ENCODE measurements around the gene WDR5. TPM values are rescaled to one million over a fixed set of nuclear protein-coding genes. Genes with fewer than 3 reads are reported as not detected.

WDR5 gene
- polyA plus RNA-seq, 1 of the 3 experiments (the other 2 are of a cell fraction): 36.6 TPM

GRCh38 chr9:134177186-134177585 lies 41.3 kb downstream of the WDR5 start:
- Histone ChIP-seq H3K9me2 (no peaks in the 10 kb centered on the region), H3K79me2 (ENCODE audit: insufficient read depth) (no peaks in the 10 kb centered on the region), H4K20me1 (ENCODE audit: insufficient read depth) (no peaks in the 10 kb centered on the region), H3K9ac (no peak overlapping the region), H3K36me3 (replicated peaks in 1 of 2; ENCODE audit: control insufficient read depth in 1 of 2, insufficient read depth in 2 of 2, low read length in 1 of 2) (no peaks in the 10 kb centered on the region), H3K9me3 (no peaks in the 10 kb centered on the region), H3F3A (replicated peaks; ENCODE audit: insufficient read depth) (no peaks in the 10 kb centered on the region), H3K4me3 (ENCODE audit: low read depth in 2 of 2, low read length in 1 of 2) (no peak overlapping the region), H3K4me1 (ENCODE audit: control insufficient read depth in 1 of 2, insufficient read depth in 2 of 2, low read depth in 1 of 2, low read length in 1 of 2) (peaks cover 0 to 7% of the 10 kb centered on the region in 2 experiments; a peak in 1 of 4 replicates), H2AFZ (ENCODE audit: low read depth) (no peak overlapping the region), H3K4me2 (no peak overlapping the region), H3K27me3 (ENCODE audit: insufficient read depth) (peaks cover 7% of the 10 kb centered on the region; the same call in 1 of the 2 replicates), H3K27ac (ENCODE audit: low read depth in 2 of 2, low read length in 1 of 2) (no peak overlapping the region)
- ChIA-PET POLR2A (no interaction called here), CTCF (interaction anchor here (1.1 to 1.7 kb wide), 2 partner anchors 179 to 191 kb away, joined by 3 to 5 read pairs; no protein-coding TSS in a partner anchor)
- 36% methylated on average over 17 of the region's 17 CpGs for WGBS (ENCODE audit: low lambda C conversion rate)
- no peak for TF ChIP-seq GATA2 (CRISPR knock-in tag; IDR thresholded peaks at IDR 0.05)
- no peak for TF ChIP-seq RXRA (IDR thresholded peaks at IDR 0.05; ENCODE audit: borderline replicate concordance, low read depth)
- no peak for TF ChIP-seq EP300 (IDR thresholded peaks at IDR 0.05; ENCODE audit: borderline replicate concordance in 1 of 2, low read depth in 1 of 2, low read length in 1 of 2)
- TF ChIP-seq USF1 (IDR thresholded peaks at IDR 0.05; ENCODE audit: borderline replicate concordance, low read depth): no peak
- no peak for TF ChIP-seq FOSL2 (IDR thresholded peaks at IDR 0.05; ENCODE audit: borderline replicate concordance, low read depth)
- TF ChIP-seq ELF1 (IDR thresholded peaks at IDR 0.05): no peak
- TF ChIP-seq EZH2phosphoT487 (IDR thresholded peaks at IDR 0.05; ENCODE audit: borderline replicate concordance, low read depth): no peak
- peak; percentile 8 for DNase-seq

GRCh38 chr9:134177624-134178393 lies 41.9 kb downstream of the WDR5 start:
- ChIA-PET POLR2A (no interaction called here), CTCF (interaction anchor here (1.4 to 2.8 kb wide), 2 partner anchors 7 to 272 kb away, joined by 3 to 21 read pairs; no protein-coding TSS in a partner anchor)
- H3K36me3 ChIP-seq (replicated peaks in 1 of 2; ENCODE audit: control insufficient read depth in 1 of 2, insufficient read depth in 2 of 2, low read length in 1 of 2): no peaks in the 10 kb centered on the region
- H3K4me1 ChIP-seq (ENCODE audit: control insufficient read depth in 1 of 2, insufficient read depth in 2 of 2, low read depth in 1 of 2, low read length in 1 of 2): peaks cover 0 to 7% of the 10 kb centered on the region in 2 experiments; a peak in 1 of 4 replicates
- no peaks in the 10 kb centered on the region for H3K9me2 ChIP-seq
- H3K27ac ChIP-seq (ENCODE audit: low read depth in 2 of 2, low read length in 1 of 2): no peak overlapping the region
- H3K4me2 ChIP-seq: no peak overlapping the region
- no peak overlapping the region for H2AFZ ChIP-seq (ENCODE audit: low read depth)
- no peak overlapping the region for H3K4me3 ChIP-seq (ENCODE audit: low read depth in 2 of 2, low read length in 1 of 2)
- H3K9me3 ChIP-seq: no peaks in the 10 kb centered on the region
- H3K27me3 ChIP-seq (ENCODE audit: insufficient read depth): peaks cover 7% of the 10 kb centered on the region; the same call in 1 of the 2 replicates
- no peak overlapping the region for H3K9ac ChIP-seq
- DNase-seq: peak; percentile 32
- H4K20me1 ChIP-seq (ENCODE audit: insufficient read depth): no peaks in the 10 kb centered on the region
- no peaks in the 10 kb centered on the region for H3K79me2 ChIP-seq (ENCODE audit: insufficient read depth)
- H3F3A ChIP-seq (replicated peaks; ENCODE audit: insufficient read depth): no peaks in the 10 kb centered on the region
- no peak for TF ChIP-seq YY1 (IDR thresholded peaks at IDR 0.05; ENCODE audit: low read depth)
- WGBS (ENCODE audit: low lambda C conversion rate): 82% methylated on average over 20 of the region's 28 CpGs

- 71% methylated on average over 7 of the region's 9 CpGs for WGBS (ENCODE audit: low lambda C conversion rate)
- H3K79me2 ChIP-seq (ENCODE audit: insufficient read depth): no peaks in the 10 kb centered on the region
- H2AFZ ChIP-seq (ENCODE audit: low read depth): no peak overlapping the region
- no peak overlapping the region for H3K4me3 ChIP-seq (ENCODE audit: low read depth in 2 of 2, low read length in 1 of 2)
- no peak overlapping the region for H3K27ac ChIP-seq (ENCODE audit: low read depth in 2 of 2, low read length in 1 of 2)
- H3F3A ChIP-seq (replicated peaks; ENCODE audit: insufficient read depth): no peaks in the 10 kb centered on the region
- H3K9me2 ChIP-seq: no peaks in the 10 kb centered on the region
- ChIA-PET POLR2A (no interaction called here), CTCF (interaction anchor here (1.4 to 2.8 kb wide), 3 partner anchors 8 to 271 kb away, joined by 3 to 21 read pairs (median 21); no protein-coding TSS in a partner anchor)
- peaks cover 7% of the 10 kb centered on the region; the same call in 1 of the 2 replicates for H3K27me3 ChIP-seq (ENCODE audit: insufficient read depth)
- no peaks in the 10 kb centered on the region for H3K36me3 ChIP-seq (replicated peaks in 1 of 2; ENCODE audit: control insufficient read depth in 1 of 2, insufficient read depth in 2 of 2, low read length in 1 of 2)
- H3K4me1 ChIP-seq (ENCODE audit: control insufficient read depth in 1 of 2, insufficient read depth in 2 of 2, low read depth in 1 of 2, low read length in 1 of 2): peaks cover 0 to 7% of the 10 kb centered on the region in 2 experiments; a peak in 1 of 4 replicates
- no peak overlapping the region for H3K4me2 ChIP-seq
- no peak overlapping the region for H3K9ac ChIP-seq
- H3K9me3 ChIP-seq: no peaks in the 10 kb centered on the region
- no peaks in the 10 kb centered on the region for H4K20me1 ChIP-seq (ENCODE audit: insufficient read depth)
- peak; percentile 28 for DNase-seq
- no peak for TF ChIP-seq RCOR1 (IDR thresholded peaks at IDR 0.05; ENCODE audit: low read length)
- TF ChIP-seq TEAD4 (IDR thresholded peaks at IDR 0.05; ENCODE audit: borderline replicate concordance, insufficient read depth): no peak
- TF ChIP-seq RAD21 (IDR thresholded peaks at IDR 0.05; ENCODE audit: low read length): no peak
- no peak for TF ChIP-seq ZBTB33 (IDR thresholded peaks at IDR 0.05; ENCODE audit: borderline replicate concordance, low read depth)
Observed at GRCh38 chr9:134178394-134178767, 42.5 kb downstream of the WDR5 start.
